Measurements from ENCODE around the gene FBN1.

DNA sequence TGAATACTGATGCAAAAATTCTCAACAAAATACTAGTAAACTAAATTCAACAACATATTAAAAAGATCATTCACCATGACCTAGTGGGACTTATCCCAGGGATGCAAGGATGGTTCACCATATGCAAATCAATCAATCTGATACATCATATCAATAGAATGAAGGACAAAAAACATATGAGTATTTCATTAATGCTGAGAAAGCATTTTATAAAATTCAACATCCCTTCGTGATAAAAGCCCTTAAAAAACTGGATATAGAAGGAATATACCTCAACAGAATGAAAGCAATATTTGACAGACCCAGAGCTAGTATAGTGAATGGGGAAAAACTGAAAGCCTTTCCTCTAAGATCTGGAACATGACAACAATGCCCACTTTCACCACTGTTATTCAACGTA lies 43.0 kb upstream of the FBN1 start:
- TF ChIP-seq CTCF (IDR thresholded peaks at IDR 0.05; ENCODE audit: extremely low read depth in 1 of 2, insufficient read depth in 1 of 2, low read depth in 1 of 2, low read length in 2 of 2): no peak
- TF ChIP-seq POLR2A (IDR thresholded peaks at IDR 0.05; ENCODE audit: low read depth, low read length): no peak
- TF ChIP-seq JUN (IDR thresholded peaks at IDR 0.05; ENCODE audit: borderline replicate concordance, insufficient read depth, insufficient read length, low read depth): no peak
- TF ChIP-seq POLR2AphosphoS5 (IDR thresholded peaks at IDR 0.05; ENCODE audit: insufficient read depth, low read depth, low read length): no peak

Measured in endothelial cell of umbilical vein (primary cell).